SJSA1 (cell line): ENCODE measurements around the gene ZDHHC14. TPM values are rescaled to one million over a fixed set of nuclear protein-coding genes. Genes with fewer than 3 reads are reported as not detected.
"Not testable (repeated sequence)": the region's sequence is repeated elsewhere in the genome, so short reads cannot be mapped to it uniquely, and the experiment has no call there.

Experiments used
- DNase-seq, 2 experiments: peaks; one replicate each; pipeline ENCODE4 v3.0.0-alpha.2; 2015 to 2020; ENCODE audit warnings: low spot score in 2 of 2, low read depth in 1 of 2
- H3K27ac ChIP-seq: fragments of 250-450 bp; sonication (Bioruptor Pico); 2 replicates; pipeline ENCODE4 v1.5.1; 2020; ENCODE audit warnings: mild to moderate bottlenecking, moderate library complexity
- H3K27me3 ChIP-seq: fragments of 250-450 bp; sonication (Bioruptor Pico); replicated peaks from 2 replicates; pipeline ENCODE4 v1.5.1; 2020; ENCODE audit warnings: mild to moderate bottlenecking, moderate library complexity
- H3K36me3 ChIP-seq: fragments of 250-450 bp; sonication (Bioruptor Pico); 2 replicates; pipeline ENCODE4 v1.5.1; 2020; ENCODE audit warnings: mild to moderate bottlenecking
- H3K4me1 ChIP-seq: fragments of 250-450 bp; sonication (Bioruptor Pico); replicated peaks from 2 replicates; pipeline ENCODE4 v1.6.1; 2021; ENCODE audit warnings: mild to moderate bottlenecking
- H3K4me3 ChIP-seq: fragments of 250-450 bp; sonication (Bioruptor Pico); 2 replicates; pipeline ENCODE4 v1.5.1; 2020; ENCODE audit warnings: mild to moderate bottlenecking
- H3K9me3 ChIP-seq: fragments of 250-450 bp; sonication (Bioruptor Pico); replicated peaks from 2 replicates; pipeline ENCODE4 v1.5.1; 2020; ENCODE audit warnings: mild to moderate bottlenecking
- total RNA-seq: library from RNA; depleted of rRNA; stranded (reverse); fragments of >200 nt; shearing (Covaris generic); gene quantifications from 2 replicates; pipeline ENCODE4 v1.2.3, GENCODE V29; 2014; rRNA removed

Gene ZDHHC14
- 5.7 and 8.4 TPM in 2 replicates for total RNA-seq

DNA sequence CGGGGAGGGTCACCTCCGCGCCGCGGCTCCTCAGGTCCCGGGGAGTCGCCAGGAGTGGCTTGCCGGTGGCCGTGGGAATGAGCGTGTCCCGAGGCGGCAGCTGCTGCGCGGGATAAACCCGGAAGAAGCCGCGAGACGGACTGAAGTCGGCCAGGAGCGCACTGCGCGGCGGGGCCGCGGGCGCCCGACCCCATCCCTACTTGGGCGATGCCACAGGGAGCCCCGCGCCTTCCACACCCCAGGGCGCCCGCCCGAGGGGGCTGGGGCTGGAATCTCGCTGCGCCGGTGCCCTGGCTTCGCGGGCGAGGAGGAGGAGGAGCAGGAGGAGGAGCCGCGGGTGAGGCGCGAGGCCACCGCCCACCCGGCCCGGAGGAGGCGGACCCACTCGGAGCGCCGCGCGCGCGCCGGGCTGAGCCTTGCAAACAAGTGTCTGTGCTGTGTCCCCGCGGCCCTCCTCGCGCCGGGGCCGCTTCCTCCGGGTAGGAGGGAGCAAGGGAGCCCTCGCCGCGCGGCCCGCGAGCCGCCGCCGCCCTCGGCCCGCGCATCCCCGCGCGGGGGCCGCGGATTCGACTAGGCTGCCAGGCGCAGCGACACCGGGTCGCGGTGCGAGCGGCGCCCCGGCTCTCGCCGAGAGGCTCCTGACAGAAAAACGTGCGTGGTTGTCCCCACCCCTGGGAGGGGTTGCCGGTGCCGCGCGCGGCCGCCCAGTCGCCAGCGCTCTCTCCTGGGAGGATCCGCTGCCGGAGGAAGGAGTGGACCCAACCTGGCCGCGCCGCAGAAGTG, at the start of gene ZDHHC14:
Gene ZDHHC14, plus strand, starts transcription at position 412 of the 783 bp plus-strand sequence.
- Histone ChIP-seq H3K4me3 (peak within 1 kb of the TSS; percentile 80), H3K27ac (peak within 1 kb of the TSS; percentile 66), H3K36me3 (peaks cover 13% of the 10 kb centered on the region; the same call in 1 of the 2 replicates), H3K4me1 (peaks cover 17% of the 10 kb centered on the region), H3K27me3 (no peaks in the 10 kb centered on the region), H3K9me3 (no peaks in the 10 kb centered on the region)
- DNase-seq, result peak; percentile 89 to 91

DNA sequence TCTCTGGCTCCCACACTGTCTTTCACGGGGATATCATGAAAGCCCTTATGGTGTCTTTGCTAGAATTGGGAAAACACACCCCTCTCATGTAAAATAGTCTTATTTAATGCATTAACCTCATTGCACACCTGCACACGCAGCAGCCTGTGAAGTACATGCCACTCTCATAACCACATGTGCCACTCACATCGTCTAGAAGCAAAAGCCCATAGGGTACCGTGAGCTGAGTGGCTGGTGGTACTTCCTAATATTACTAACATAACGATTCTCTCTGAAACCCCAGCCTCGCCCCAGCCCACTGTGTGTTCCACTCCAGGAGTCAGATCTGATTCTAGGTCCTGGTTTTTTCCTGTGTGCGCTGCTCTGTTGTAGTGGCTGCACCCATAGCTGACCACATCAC, 48.2 kb upstream of the ZDHHC14 start:
- no peak overlapping the region for H3K4me3 ChIP-seq
- no peaks in the 10 kb centered on the region for H3K4me1 ChIP-seq
- DNase-seq, result no peak
- H3K27me3 ChIP-seq, result peaks cover 10% of the 10 kb centered on the region; the same call in 1 of the 2 replicates
- no peaks in the 10 kb centered on the region for H3K9me3 ChIP-seq
- H3K27ac ChIP-seq, result no peak overlapping the region
- no peaks in the 10 kb centered on the region for H3K36me3 ChIP-seq

GRCh38 chr6:157333537-157333936, 47.5 kb upstream of the ZDHHC14 start:
- H3K4me1 ChIP-seq, result no peaks in the 10 kb centered on the region
- no peaks in the 10 kb centered on the region for H3K36me3 ChIP-seq
- no peak for DNase-seq
- no peak overlapping the region for H3K27ac ChIP-seq
- peaks cover 11% of the 10 kb centered on the region; the same call in 1 of the 2 replicates for H3K27me3 ChIP-seq
- no peak overlapping the region for H3K4me3 ChIP-seq
- H3K9me3 ChIP-seq, result no peaks in the 10 kb centered on the region

GRCh38 chr6:157333956-157334355, 47.0 kb upstream of the ZDHHC14 start:
- H3K4me3 ChIP-seq, result no peak overlapping the region
- H3K4me1 ChIP-seq, result no peaks in the 10 kb centered on the region
- no peaks in the 10 kb centered on the region for H3K36me3 ChIP-seq
- no peak overlapping the region for H3K27ac ChIP-seq
- DNase-seq, result no peak
- H3K27me3 ChIP-seq, result peaks cover 11% of the 10 kb centered on the region; the same call in 1 of the 2 replicates
- no peaks in the 10 kb centered on the region for H3K9me3 ChIP-seq

DNA sequence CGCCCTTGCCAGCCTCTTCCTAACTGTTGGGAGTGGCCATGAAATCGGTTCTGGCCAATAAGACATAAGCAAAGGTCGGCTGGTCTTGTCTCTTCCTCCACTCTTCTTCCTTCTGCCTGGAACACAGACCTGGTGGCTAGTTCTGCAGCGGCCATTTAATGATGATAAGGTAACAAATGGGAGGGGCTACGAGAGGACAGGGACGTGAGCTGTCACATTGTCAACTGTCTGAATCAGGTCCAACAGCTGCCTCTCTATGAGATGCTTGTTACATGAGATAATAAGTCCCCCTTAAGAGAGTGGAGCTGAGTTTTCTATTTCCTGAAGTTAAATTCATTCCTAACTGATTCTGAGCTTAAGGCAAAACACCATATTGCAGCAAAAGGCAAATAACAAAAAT, 45.2 kb upstream of the ZDHHC14 start:
- H3K27ac ChIP-seq, result no peak overlapping the region
- H3K4me3 ChIP-seq, result no peak overlapping the region
- no peak for DNase-seq
- no peaks in the 10 kb centered on the region for H3K4me1 ChIP-seq
- no peaks in the 10 kb centered on the region for H3K36me3 ChIP-seq
- peaks cover 11% of the 10 kb centered on the region; the same call in 1 of the 2 replicates for H3K27me3 ChIP-seq
- H3K9me3 ChIP-seq, result no peaks in the 10 kb centered on the region; the same call in 1 of the 2 replicates

GRCh38 chr6:157337276-157337675, 43.7 kb upstream of the ZDHHC14 start:
- peaks cover 14% of the 10 kb centered on the region; the same call in 1 of the 2 replicates for H3K27me3 ChIP-seq
- H3K27ac ChIP-seq, H3K36me3 ChIP-seq, DNase-seq, H3K9me3 ChIP-seq, H3K4me1 ChIP-seq, H3K4me3 ChIP-seq: not testable (repeated sequence)

GRCh38 chr6:157337751-157338150, 43.2 kb upstream of the ZDHHC14 start:
- DNase-seq, result no peak
- Histone ChIP-seq H3K36me3 (no peaks in the 10 kb centered on the region), H3K27ac (no peak overlapping the region), H3K4me1 (no peaks in the 10 kb centered on the region), H3K27me3 (peaks cover 14% of the 10 kb centered on the region; the same call in 1 of the 2 replicates), H3K9me3 (no peaks in the 10 kb centered on the region; the same call in 1 of the 2 replicates), H3K4me3 (no peak overlapping the region)

- Histone ChIP-seq H3K9me3 (no peaks in the 10 kb centered on the region; the same call in 1 of the 2 replicates), H3K4me3 (no peak overlapping the region), H3K27me3 (peaks cover 14% of the 10 kb centered on the region; the same call in 1 of the 2 replicates), H3K36me3 (no peaks in the 10 kb centered on the region), H3K27ac (no peak overlapping the region), H3K4me1 (no peaks in the 10 kb centered on the region)
- no peak for DNase-seq
Observed at GRCh38 chr6:157339432-157339831, 41.6 kb upstream of the ZDHHC14 start.

GRCh38 chr6:157343732-157344131, 37.3 kb upstream of the ZDHHC14 start:
- Histone ChIP-seq H3K4me3 (no peak overlapping the region), H3K36me3 (no peaks in the 10 kb centered on the region), H3K27ac (no peak overlapping the region), H3K9me3 (no peaks in the 10 kb centered on the region; the same call in 1 of the 2 replicates), H3K4me1 (no peaks in the 10 kb centered on the region), H3K27me3 (0 out of 2 replicates have a peak, but pooled peaks cover 13% of the 10 kb centered on the region)
- no peak for DNase-seq

DNA sequence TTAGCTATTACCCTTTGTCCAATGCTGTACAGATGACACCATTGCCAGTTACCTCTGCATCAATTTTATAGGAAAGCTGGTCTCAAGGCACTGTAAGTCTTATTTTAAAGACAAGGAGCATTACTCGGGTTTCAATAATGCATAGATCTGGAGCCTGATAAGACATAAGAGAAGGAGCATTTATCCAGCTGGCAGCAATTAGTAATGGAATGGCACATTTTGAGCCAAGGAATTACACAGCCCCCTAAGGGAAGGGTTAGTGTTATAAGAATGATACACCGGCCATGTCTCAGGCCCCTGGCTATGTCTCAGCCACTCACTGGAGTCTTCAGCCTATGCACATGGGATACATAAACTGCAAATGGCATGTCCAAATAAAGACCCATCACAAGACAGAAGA, 34.6 kb upstream of the ZDHHC14 start:
- Histone ChIP-seq H3K9me3 (no peaks in the 10 kb centered on the region), H3K27me3 (0 out of 2 replicates have a peak, but pooled peaks cover 10% of the 10 kb centered on the region), H3K36me3 (no peaks in the 10 kb centered on the region), H3K4me3 (no peak overlapping the region), H3K27ac (no peak overlapping the region), H3K4me1 (no peaks in the 10 kb centered on the region)
- no peak for DNase-seq

GRCh38 chr6:157358287-157358686, 22.7 kb upstream of the ZDHHC14 start:
- H3K9me3 ChIP-seq, result no peaks in the 10 kb centered on the region
- H3K4me1 ChIP-seq, result no peaks in the 10 kb centered on the region
- H3K27ac ChIP-seq, result no peak overlapping the region
- no peaks in the 10 kb centered on the region for H3K36me3 ChIP-seq
- DNase-seq, result no peak
- no peak overlapping the region for H3K4me3 ChIP-seq
- peaks cover 3% of the 10 kb centered on the region for H3K27me3 ChIP-seq

- Histone ChIP-seq H3K9me3 (no peaks in the 10 kb centered on the region), H3K27me3 (peaks cover 4% of the 10 kb centered on the region)
Observed at GRCh38 chr6:157361886-157362285, 19.1 kb upstream of the ZDHHC14 start.

DNA sequence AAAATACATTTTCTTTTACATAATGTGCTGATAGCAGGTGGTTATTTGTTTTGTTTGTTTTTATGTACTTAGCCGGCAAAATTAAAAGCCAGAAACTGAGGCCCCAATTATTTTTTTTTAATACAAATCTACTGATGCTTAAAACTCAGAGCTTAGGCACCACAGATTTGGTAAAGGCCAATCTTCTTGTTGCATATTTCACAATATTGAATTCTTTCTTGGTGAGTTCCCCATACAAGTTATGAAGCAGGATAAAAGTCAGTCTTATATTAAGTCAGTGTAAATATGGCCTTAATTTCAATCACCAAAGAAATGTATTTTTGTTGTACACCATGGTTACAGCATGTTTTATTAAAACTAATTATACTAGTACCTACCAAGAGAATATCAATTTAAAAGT, 16.3 kb upstream of the ZDHHC14 start:
- H3K27ac ChIP-seq, result no peak overlapping the region
- H3K9me3 ChIP-seq, result no peaks in the 10 kb centered on the region
- H3K4me3 ChIP-seq, result no peak overlapping the region
- H3K36me3 ChIP-seq, result no peaks in the 10 kb centered on the region
- H3K27me3 ChIP-seq, result peaks cover 6% of the 10 kb centered on the region; the same call in 1 of the 2 replicates
- no peaks in the 10 kb centered on the region for H3K4me1 ChIP-seq
- DNase-seq, result no peak

More at GRCh38 chr6:157361886-157362285, 19.1 kb upstream of the ZDHHC14 start:
- no peak overlapping the region for H3K4me3 ChIP-seq
- no peaks in the 10 kb centered on the region for H3K36me3 ChIP-seq
- DNase-seq, result no peak
- H3K27ac ChIP-seq, result no peak overlapping the region
- H3K4me1 ChIP-seq, result no peaks in the 10 kb centered on the region

GRCh38 chr6:157366648-157367047, 14.3 kb upstream of the ZDHHC14 start:
- Histone ChIP-seq H3K4me1 (no peaks in the 10 kb centered on the region), H3K9me3 (no peaks in the 10 kb centered on the region)
- DNase-seq, result no peak

More at GRCh38 chr6:157366648-157367047, 14.3 kb upstream of the ZDHHC14 start:
- Histone ChIP-seq H3K4me3 (no peak overlapping the region), H3K27ac (no peak overlapping the region), H3K27me3 (peaks cover 10% of the 10 kb centered on the region; the same call in 1 of the 2 replicates), H3K36me3 (no peaks in the 10 kb centered on the region)
